Lower leg skin (tissue), 4 donors: ENCODE data around the gene FHOD3. TPM values are rescaled to one million over a fixed set of nuclear protein-coding genes. Genes with fewer than 3 reads are reported as not detected.
A peak's percentile ranks its signal among the peaks of the same experiment; 100 is the strongest.

Source experiments
- DNase-seq, 2 donors: peaks; one replicate each; pipeline ENCODE4 v3.0.0-alpha.2; 2019; ENCODE audit warnings: low spot score in 2 of 2
- H3K4me3 ChIP-seq: fragments of 200-600 bp; sonication (generic); 2 replicates; pipeline ENCODE4 v1.5.1; 2017; ENCODE audit warnings: mild to moderate bottlenecking, low read depth; ENCODE audit not compliant: poor library complexity, severe bottlenecking
- POLR2A ChIP-seq, 2 donors: fragments of 450-650 bp; IDR thresholded peaks; one replicate each; pipeline ENCODE4 v1.6.1; 2016 to 2017; ENCODE audit warnings: antibody characterized with exemption in 2 of 2, mild to moderate bottlenecking in 1 of 2, moderate library complexity in 1 of 2
- WGBS, 2 donors: methylation state at CpG; one replicate each; pipeline ENCODE4 v1.1.5; 2018; 5-methylcytosine and 5-hydroxymethylcytosine counted together
- intact Hi-C: fragments of 100-400 bp; cut with DNase I; formaldehyde crosslinking; loops from one replicate; pipeline ENCODE4 v1.15.0; 2023; ENCODE audit warnings: low total_unique reads
- total RNA-seq, 4 donors: library from RNA; depleted of rRNA; stranded (reverse); fragments of >200 nt; gene quantifications; one replicate each; pipeline ENCODE4 v1.1.0, GENCODE V29; 2016
- TF ChIP-seq, protein P1 (sequence below), 3 donors: fragments of 450-650 bp; IDR thresholded peaks; one replicate each; pipeline ENCODE4 v1.5.1; 2016; ENCODE audit warnings: antibody characterized with exemption in 3 of 3, mild to moderate bottlenecking in 3 of 3, moderate library complexity in 2 of 3

FHOD3 gene
- total RNA-seq, 4 donors from 2014 or later, result 5.3 to 15.1 (median 7.8) TPM

DNA sequence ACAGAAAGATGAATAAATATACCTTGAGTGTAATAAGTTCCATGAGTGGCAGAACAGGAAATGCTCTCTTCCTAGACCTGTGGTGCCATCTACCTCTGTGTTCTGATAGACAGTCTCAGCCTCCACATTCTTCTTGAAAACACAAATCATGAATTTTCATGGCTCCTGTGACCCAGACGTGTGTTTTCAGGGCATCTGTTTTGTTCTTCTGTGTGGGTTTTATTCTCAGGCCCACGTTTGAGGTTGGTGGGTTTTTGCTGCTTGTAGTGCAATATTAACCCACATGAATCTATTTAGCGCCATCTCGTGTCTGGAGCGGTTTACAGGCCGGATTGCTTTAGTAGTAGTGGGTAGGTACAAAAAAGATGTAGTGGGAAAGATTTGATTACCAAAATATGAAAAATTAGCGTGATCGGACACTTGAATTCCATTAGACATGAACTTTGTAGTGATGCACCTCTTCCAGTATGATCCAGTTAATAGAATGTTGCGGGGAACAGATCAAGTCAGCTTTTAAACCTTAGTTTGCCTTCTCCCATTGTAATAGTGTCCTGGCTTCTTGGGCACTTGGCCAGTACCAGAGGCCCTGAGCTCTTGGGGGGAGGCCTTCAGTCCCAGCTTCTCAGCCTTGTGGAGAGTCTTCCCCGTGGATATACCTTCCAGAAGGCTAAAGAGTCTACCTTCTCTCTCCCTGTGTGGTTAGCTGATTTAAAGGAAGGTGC is 274.8 kb downstream of the FHOD3 start:
- no peak overlapping the region for H3K4me3 ChIP-seq
- intact Hi-C loops, result loop anchor here (5.0 to 10.0 kb wide), 2 partner anchors 477 to 1130 kb away; no protein-coding TSS in a partner anchor
- no peak for TF ChIP-seq POLR2A (IDR thresholded peaks at IDR 0.05)
- TF ChIP-seq, protein P1, sequence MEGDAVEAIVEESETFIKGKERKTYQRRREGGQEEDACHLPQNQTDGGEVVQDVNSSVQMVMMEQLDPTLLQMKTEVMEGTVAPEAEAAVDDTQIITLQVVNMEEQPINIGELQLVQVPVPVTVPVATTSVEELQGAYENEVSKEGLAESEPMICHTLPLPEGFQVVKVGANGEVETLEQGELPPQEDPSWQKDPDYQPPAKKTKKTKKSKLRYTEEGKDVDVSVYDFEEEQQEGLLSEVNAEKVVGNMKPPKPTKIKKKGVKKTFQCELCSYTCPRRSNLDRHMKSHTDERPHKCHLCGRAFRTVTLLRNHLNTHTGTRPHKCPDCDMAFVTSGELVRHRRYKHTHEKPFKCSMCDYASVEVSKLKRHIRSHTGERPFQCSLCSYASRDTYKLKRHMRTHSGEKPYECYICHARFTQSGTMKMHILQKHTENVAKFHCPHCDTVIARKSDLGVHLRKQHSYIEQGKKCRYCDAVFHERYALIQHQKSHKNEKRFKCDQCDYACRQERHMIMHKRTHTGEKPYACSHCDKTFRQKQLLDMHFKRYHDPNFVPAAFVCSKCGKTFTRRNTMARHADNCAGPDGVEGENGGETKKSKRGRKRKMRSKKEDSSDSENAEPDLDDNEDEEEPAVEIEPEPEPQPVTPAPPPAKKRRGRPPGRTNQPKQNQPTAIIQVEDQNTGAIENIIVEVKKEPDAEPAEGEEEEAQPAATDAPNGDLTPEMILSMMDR (IDR thresholded peaks at IDR 0.05), result no peak
- DNase-seq, result no peak
- 21 to 24% methylated on average over 10 of the region's 10 CpGs for WGBS, 2 donors

DNA sequence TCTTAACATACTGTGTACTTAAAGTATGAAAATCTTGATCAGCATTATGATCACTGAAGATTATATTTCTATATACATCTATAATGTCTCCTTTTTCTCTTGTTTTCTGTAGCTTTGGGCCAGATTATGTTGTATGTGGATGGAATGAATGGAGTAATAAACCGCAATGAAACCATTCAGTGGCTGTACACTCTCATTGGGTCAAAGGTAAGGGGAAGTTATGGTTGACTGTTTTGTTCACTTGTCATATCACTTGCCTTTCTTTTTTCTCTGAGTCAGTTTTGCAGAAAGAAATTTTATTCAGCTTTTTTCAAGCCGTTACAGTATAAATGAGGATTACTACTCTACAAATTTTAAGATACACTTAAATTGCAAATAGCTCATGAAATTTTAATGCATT is 278.8 kb downstream of the FHOD3 start:
- H3K4me3 ChIP-seq, result no peak overlapping the region
- WGBS, 2 donors, result 95 to 96% methylated on average over 2 of the region's 2 CpGs
- DNase-seq, result no peak
- intact Hi-C loops, result loop anchor here (10.0 kb wide), 1 partner anchor 482 kb away; no protein-coding TSS in a partner anchor
- TF ChIP-seq, protein P1 (IDR thresholded peaks at IDR 0.05), result no peak
- TF ChIP-seq POLR2A (IDR thresholded peaks at IDR 0.05), result no peak

DNA sequence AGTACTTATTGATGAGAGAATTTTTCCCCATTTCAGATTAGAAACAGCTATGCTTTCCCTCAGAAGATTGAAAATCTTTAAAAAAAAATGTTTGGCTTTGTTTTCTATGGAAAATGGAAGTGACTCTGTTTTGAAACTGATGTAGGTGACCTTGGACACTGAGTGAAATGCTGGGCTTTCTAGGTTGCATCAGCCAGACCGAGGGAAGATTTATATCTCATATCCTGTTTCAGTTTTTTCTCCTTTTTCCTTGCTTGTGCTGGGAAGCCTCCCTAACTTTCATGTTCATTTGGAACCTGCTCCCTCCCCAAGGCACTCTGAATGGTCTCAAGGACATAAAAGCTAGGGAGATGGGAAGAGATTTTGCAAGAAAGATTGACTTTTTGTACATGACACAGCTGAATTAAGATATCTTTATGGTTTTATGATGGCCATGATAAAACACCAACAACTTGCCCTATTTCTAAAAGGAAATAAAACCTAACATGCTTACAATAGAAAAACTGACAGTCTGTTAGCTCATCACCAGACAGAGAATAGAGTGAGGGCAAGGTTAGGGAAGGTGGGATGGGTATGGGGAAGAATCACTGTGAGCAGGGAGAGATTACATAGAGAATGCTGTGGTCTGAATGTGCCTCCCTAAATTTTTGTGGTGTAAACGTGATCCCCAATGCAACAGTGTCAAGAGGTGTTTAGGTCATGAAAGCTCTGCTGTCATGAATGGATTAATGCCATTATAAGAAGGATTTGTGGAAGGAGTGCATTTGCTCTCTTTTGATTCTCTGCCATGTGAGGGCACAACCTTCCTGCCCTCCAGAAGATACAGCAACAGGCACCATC is 281.6 kb downstream of the FHOD3 start:
- H3K4me3 ChIP-seq, result no peak overlapping the region
- intact Hi-C loops, result loop anchor here (10.0 kb wide), 1 partner anchor 484 kb away; no protein-coding TSS in a partner anchor
- DNase-seq, result no peak
- TF ChIP-seq, protein P1 (IDR thresholded peaks at IDR 0.05), result no peak
- no peak for TF ChIP-seq POLR2A (IDR thresholded peaks at IDR 0.05)
- 54 to 58% methylated on average over 2 of the region's 2 CpGs for WGBS, 2 donors

DNA sequence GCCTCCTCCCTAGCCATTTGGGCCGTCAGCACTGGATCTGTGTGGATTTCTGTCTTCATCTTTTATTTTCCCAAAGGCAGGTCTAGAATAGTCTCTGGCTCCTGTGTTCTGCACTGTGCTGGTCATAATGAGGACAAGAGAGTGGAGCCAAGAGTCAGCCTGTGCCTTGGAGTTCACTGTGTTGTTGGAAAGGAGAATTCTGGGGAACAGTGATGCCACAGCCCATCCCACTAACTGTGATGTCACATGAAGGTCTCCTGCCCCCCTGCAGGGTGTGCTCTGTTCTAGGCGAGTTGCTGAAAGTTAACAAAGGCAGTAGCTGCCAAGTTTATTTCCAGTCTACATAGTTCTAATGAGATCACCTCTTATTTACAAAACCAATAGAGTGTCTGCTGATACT is 282.8 kb downstream of the FHOD3 start:
- peak in 1 of 2 donors; percentile 45 for DNase-seq
- TF ChIP-seq, protein P1 (IDR thresholded peaks at IDR 0.05), result no peak
- TF ChIP-seq POLR2A (IDR thresholded peaks at IDR 0.05), result no peak
- 37 to 43% methylated on average over 2 of the region's 2 CpGs for WGBS, 2 donors
- intact Hi-C loops, result no loop called here
- H3K4me3 ChIP-seq, result no peak overlapping the region

DNA sequence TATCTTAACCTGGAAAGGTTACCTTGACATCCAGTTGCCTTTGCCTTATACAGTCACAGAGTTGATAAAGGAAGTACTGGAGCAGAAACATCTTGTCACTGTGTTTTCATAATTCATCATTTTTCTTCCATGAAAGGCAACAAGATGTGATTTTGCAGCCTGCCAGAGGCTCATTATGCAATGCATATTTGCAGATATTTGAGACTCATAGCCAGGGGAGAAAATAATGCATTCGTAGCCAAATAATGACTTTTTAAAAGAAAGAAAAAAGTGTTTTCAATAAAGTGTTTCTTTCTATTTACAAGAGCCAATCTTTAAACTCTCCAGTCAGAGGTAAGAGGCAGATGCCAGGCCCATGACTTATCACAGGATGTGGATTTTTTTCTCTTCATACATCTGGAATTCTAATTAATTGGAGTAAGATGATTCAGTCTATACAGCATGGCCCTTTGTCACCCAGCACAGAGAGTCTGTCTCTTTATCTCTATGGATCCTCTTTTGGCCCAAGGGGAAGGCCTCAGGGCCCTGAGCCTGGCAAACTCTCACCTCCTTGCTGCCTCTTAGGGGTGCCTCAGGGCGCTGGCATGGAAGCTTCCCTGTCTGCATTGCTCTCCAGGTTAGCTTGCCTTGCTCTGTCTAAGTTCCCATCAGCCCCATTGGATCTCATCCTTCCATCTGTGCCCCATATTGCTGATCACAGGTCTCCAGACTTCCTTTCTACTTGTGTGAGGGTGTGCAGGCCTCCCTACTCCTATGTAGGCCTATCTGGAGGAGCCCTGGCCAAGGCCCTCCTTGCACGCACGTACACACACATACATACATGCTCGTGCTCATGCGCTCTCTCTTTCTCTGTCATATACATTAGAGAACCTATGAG is 283.6 kb downstream of the FHOD3 start:
- TF ChIP-seq POLR2A (IDR thresholded peaks at IDR 0.05), result no peak
- TF ChIP-seq, protein P1 (IDR thresholded peaks at IDR 0.05), result no peak
- DNase-seq, result no peak
- WGBS, 2 donors, result 82 to 83% methylated on average over 6 of the region's 6 CpGs
- intact Hi-C loops, result no loop called here
- no peak overlapping the region for H3K4me3 ChIP-seq
